HepG2 (cell line): ENCODE results near the gene OSBPL10. TPM values are rescaled to one million over a fixed set of nuclear protein-coding genes. Genes with fewer than 3 reads are reported as not detected.

Source experiments
- FLYWCH1 ChIP-seq: sonication (generic); formaldehyde crosslinking; IDR thresholded peaks from 2 replicates; pipeline ENCODE4 v1.8.1; 2023; ENCODE audit warnings: mild to moderate bottlenecking, missing genetic modification reagents
- FOXM1 ChIP-seq: sonication (generic); formaldehyde crosslinking; IDR thresholded peaks from 2 replicates; pipeline ENCODE4 v1.5.0; 2020; ENCODE audit warnings: missing genetic modification reagents
- GPBP1L1 ChIP-seq: sonication (generic); formaldehyde crosslinking; IDR thresholded peaks from 2 replicates; pipeline ENCODE4 v1.5.0; 2020; ENCODE audit warnings: mild to moderate bottlenecking, missing genetic modification reagents
- KLF9 ChIP-seq: IDR thresholded peaks from 2 replicates; pipeline ENCODE4 v1.6.1; 2016; ENCODE audit warnings: low read depth
- PHB2 ChIP-seq: fragments of 450-650 bp; IDR thresholded peaks from 2 replicates; pipeline ENCODE4 v1.6.1; 2018; ENCODE audit not compliant: partially characterized antibody
- SCMH1 ChIP-seq: sonication (generic); formaldehyde crosslinking; IDR thresholded peaks from 2 replicates; pipeline ENCODE4 v1.9.0; 2021; ENCODE audit warnings: missing genetic modification reagents, mild to moderate bottlenecking, borderline replicate concordance
- SOX6 ChIP-seq, 2 experiments: fragments of 450-650 bp in 1 of 2; sonication (generic) in 1 of 2; formaldehyde crosslinking in 1 of 2; IDR thresholded peaks; 2 replicates each; pipeline versions ENCODE4 v1.4.0 to v1.6.1; 2017 to 2020; ENCODE audit warnings: antibody characterized with exemption in 1 of 2, mild to moderate bottlenecking in 1 of 2, missing genetic modification reagents in 1 of 2
- SP4 ChIP-seq: sonication (generic); formaldehyde crosslinking; IDR thresholded peaks from 2 replicates; pipeline ENCODE4 v1.8.1; 2023; ENCODE audit warnings: mild to moderate bottlenecking, missing genetic modification reagents
- TCF7L2 ChIP-seq: IDR thresholded peaks from 2 replicates; pipeline ENCODE4 v1.6.1; 2011; ENCODE audit warnings: mild to moderate bottlenecking, low read depth, low read length, moderate library complexity
- ZBED4 ChIP-seq: sonication (generic); formaldehyde crosslinking; IDR thresholded peaks from 2 replicates; pipeline ENCODE4 v1.4.0; 2020; ENCODE audit warnings: missing genetic modification reagents, borderline replicate concordance
- ZBTB33 ChIP-seq: sonication (generic); formaldehyde crosslinking; IDR thresholded peaks from 2 replicates; pipeline ENCODE4 v1.4.0; 2020; ENCODE audit warnings: missing genetic modification reagents
- ZBTB42 ChIP-seq: sonication (generic); formaldehyde crosslinking; IDR thresholded peaks from 2 replicates; pipeline ENCODE4 v1.5.0; 2020; ENCODE audit warnings: mild to moderate bottlenecking, missing genetic modification reagents
- ZHX2 ChIP-seq, 2 experiments: sonication (generic) in 1 of 2; formaldehyde crosslinking in 1 of 2; IDR thresholded peaks; 2 replicates each; pipeline versions ENCODE4 v1.6.1 to v1.9.0; 2014 to 2022; ENCODE audit warnings: antibody characterized with exemption in 1 of 2, borderline replicate concordance in 1 of 2, inconsistent platforms in 1 of 2, low read depth in 1 of 2, missing genetic modification reagents in 1 of 2
- ZNF296 ChIP-seq: sonication (generic); formaldehyde crosslinking; conservative IDR thresholded peaks from 2 replicates; pipeline ENCODE4 v1.5.0; 2020; ENCODE audit warnings: mild to moderate bottlenecking, missing genetic modification reagents
- ZNF564 ChIP-seq: sonication (generic); formaldehyde crosslinking; IDR thresholded peaks from 2 replicates; pipeline ENCODE4 v1.8.1; 2023; ENCODE audit warnings: mild to moderate bottlenecking, missing genetic modification reagents
- ZNF644 ChIP-seq: IDR thresholded peaks from 2 replicates; pipeline ENCODE4 v1.6.1; 2016; ENCODE audit warnings: low read depth
- polyA plus RNA-seq, 8 experiments: library from polyadenylated mRNA; depleted of rRNA in 3 of 8; stranded (reverse) in 7 of 8; unstranded in 1 of 8; fragments of >200 nt; fragmentation: Illumina TruSeq in 4 of 8; extraction: Trizol in 4 of 8; gene quantifications; 2 replicates each; pipeline versions ENCODE4 v1.2.1 to v1.2.3, GENCODE V29; 2011 to 2016; ENCODE audit warnings: low read depth in 4 of 8, missing spikeins in 1 of 8, mixed read lengths in 1 of 8; ENCODE audit not compliant: insufficient read depth in 1 of 8
- total RNA-seq, 5 experiments: library from RNA; depleted of rRNA; stranded (reverse); fragments of >200 nt; fragmentation: Illumina TruSeq; extraction: Trizol; gene quantifications; 2 replicates each; pipeline ENCODE4 v1.2.3, GENCODE V29; 2016; ENCODE audit warnings: low read depth in 1 of 5

Gene OSBPL10
- total and polyA plus RNA-seq, 2 of the 13 experiments (the other 11 are each of a cell fraction or from before 2014, with no cell fraction given), result 10.3 to 28.6 TPM

GRCh38 chr3:31680072-31680870 is 300.8 kb downstream of the OSBPL10 start (continued):
- TF ChIP-seq ZBED4 (CRISPR knock-in tag) (no peak), ZHX2 (IDR thresholded peaks at IDR 0.05; ENCODE audit: low read depth) (no peak), ZHX2 (CRISPR knock-in tag; IDR thresholded peaks at IDR 0.05; ENCODE audit: borderline replicate concordance) (no peak), ZBTB42 (CRISPR knock-in tag) (no peak), ZBTB33 (CRISPR knock-in tag) (no peak), SCMH1 (CRISPR knock-in tag) (no peak), KLF9 (CRISPR knock-in tag) (no peak), ZNF644 (no peak), SP4 (no peak), PHB2 (no peak), ZNF296 (CRISPR knock-in tag) (no peak), FLYWCH1 (CRISPR knock-in tag) (no peak), ZNF564 (CRISPR knock-in tag) (no peak), TCF7L2 (no peak), SOX6 (IDR thresholded peaks at IDR 0.05) (no peak), SOX6 (CRISPR knock-in tag; IDR thresholded peaks at IDR 0.05) (peak; percentile 55), GPBP1L1 (CRISPR knock-in tag) (no peak), FOXM1 (no peak)
